ENCODE measurements around the gene BRSK1. TPM values are rescaled to one million over a fixed set of nuclear protein-coding genes. Genes with fewer than 3 reads are reported as not detected.

BRSK1 gene
- polyA plus RNA-seq, 6 donors from 2014 or later, result not detected

- H3K4me1 Mint-ChIP-seq, result peaks cover 26 to 28% (median 26%) of the 10 kb centered on the region in 3 donors
- no peak for DNase-seq
- ATAC-seq (ENCODE audit: low read depth in 2 of 2), result no peak
- peak overlapping the region in 5 of 6 donors; percentile 72 to 98 (median 82) for H3K27ac Mint-ChIP-seq
- peak overlapping the region in 6 of 8 donors; percentile 9 to 82 (median 52) for H3K4me3 Mint-ChIP-seq
- no peaks in the 10 kb centered on the region for H3K9me3 Mint-ChIP-seq
- H3K36me3 Mint-ChIP-seq, result no peaks in the 10 kb centered on the region
- peaks cover 13 to 23% (median 14%) of the 10 kb centered on the region in 3 donors for H3K27me3 Mint-ChIP-seq
Observed at GRCh38 chr19:55341595-55342531, 58.1 kb downstream of the BRSK1 start.

DNA sequence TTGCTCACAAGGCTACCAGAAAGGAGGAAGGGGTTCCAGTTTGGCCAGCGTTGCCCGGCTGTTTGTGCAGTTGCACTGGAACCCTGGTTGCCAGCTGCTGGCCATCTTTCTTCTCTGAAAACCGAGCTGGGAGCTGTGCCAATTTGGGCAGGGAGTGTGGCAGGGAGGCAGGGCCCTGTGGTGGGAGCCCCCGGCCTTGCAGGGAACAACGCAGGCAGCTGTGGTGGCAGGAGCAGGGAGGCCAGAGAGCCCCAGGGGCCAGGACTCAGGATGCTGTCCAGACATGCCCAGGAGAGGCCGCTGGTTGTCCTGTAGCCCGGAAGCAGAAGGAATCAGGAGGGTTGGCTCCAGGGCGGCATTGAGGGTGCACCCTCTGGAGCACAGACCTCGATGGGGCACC is 60.6 kb downstream of the BRSK1 start:
- ATAC-seq (ENCODE audit: low read depth in 2 of 2) (no peak), DNase-seq (no peak)
- Mint-ChIP-seq H3K27me3 (peaks cover 4 to 11% (median 9%) of the 10 kb centered on the region in 3 donors), H3K9me3 (no peaks in the 10 kb centered on the region), H3K4me1 (peaks cover 16 to 21% (median 18%) of the 10 kb centered on the region in 3 donors), H3K36me3 (no peaks in the 10 kb centered on the region), H3K27ac (peak overlapping the region in 1 of 6 donors; percentile 47), H3K4me3 (no peak overlapping the region)

DNA sequence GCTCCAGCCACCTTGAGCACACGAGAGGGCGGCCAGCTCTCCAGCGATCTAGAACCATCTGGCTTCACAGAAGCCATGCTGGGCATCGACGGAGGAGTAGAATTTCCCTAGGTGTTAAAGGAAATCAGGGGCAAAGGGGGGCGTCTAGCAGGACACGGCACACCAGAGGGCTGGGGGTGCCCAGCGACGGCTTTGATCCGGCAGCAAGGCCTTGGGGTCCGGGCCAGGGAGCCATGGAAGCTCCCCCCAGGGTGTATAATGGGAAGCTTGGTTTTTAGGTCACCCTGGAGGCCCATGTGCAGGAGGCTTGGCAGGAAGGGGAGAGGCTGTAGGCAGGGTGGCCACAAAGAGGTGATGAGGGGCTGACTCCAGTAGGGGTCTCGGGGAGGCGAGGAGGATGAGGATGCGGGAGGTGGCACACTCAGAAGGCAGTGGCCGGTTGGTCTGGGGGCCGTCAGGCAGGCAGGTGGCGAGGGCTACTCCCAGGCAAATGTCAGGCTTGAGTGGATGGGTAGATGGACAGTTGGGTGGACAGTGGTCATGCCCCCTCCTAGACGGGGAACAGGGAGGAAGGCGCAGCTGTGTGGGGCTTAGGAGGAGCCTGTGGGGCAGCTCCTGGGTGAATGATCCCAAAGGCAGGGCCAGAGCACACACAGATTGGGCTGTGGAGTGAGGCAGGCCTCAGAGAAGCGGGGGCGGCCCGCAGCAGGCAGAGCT is 61.5 kb downstream of the BRSK1 start:
- Mint-ChIP-seq H3K27ac (peak overlapping the region in 2 of 6 donors; percentile 80 to 81), H3K27me3 (peaks cover 0 to 11% (median 10%) of the 10 kb centered on the region in 3 donors), H3K9me3 (no peaks in the 10 kb centered on the region), H3K4me1 (peaks cover 9 to 14% (median 13%) of the 10 kb centered on the region in 3 donors), H3K36me3 (no peaks in the 10 kb centered on the region), H3K4me3 (peak overlapping the region in 1 of 8 donors; percentile 34)
- DNase-seq (no peak), ATAC-seq (ENCODE audit: low read depth in 2 of 2) (no peak)

GRCh38 chr19:55345818-55346724 is 62.3 kb downstream of the BRSK1 start:
- Mint-ChIP-seq H3K9me3 (no peaks in the 10 kb centered on the region), H3K4me3 (no peak overlapping the region), H3K27ac (peak overlapping the region in 1 of 6 donors; percentile 80), H3K36me3 (no peaks in the 10 kb centered on the region), H3K4me1 (peaks cover under 1 to 8% (median 6%) of the 10 kb centered on the region in 3 donors), H3K27me3 (peaks cover 3 to 14% (median 13%) of the 10 kb centered on the region in 3 donors)
- no peak for ATAC-seq (ENCODE audit: low read depth in 2 of 2)
- DNase-seq, result no peak

- Mint-ChIP-seq H3K9me3 (no peaks in the 10 kb centered on the region), H3K4me3 (no peak overlapping the region), H3K36me3 (no peaks in the 10 kb centered on the region), H3K27me3 (peaks cover 11 to 17% (median 17%) of the 10 kb centered on the region in 3 donors), H3K4me1 (peaks cover 0 to 4% (median 0%) of the 10 kb centered on the region in 3 donors), H3K27ac (no peak overlapping the region)
- DNase-seq (no peak), ATAC-seq (ENCODE audit: low read depth in 2 of 2) (no peak)
Observed at GRCh38 chr19:55346725-55347441, 63.1 kb downstream of the BRSK1 start.

- Mint-ChIP-seq H3K27me3 (peaks cover 17 to 24% (median 23%) of the 10 kb centered on the region in 3 donors), H3K4me1 (peaks cover 2 to 6% (median 2%) of the 10 kb centered on the region in 3 donors), H3K36me3 (peaks cover 0 to 4% of the 10 kb centered on the region in 2 donors), H3K27ac (peak overlapping the region in 1 of 6 donors; percentile 5), H3K9me3 (no peaks in the 10 kb centered on the region), H3K4me3 (no peak overlapping the region)
- no peak for DNase-seq
- ATAC-seq (ENCODE audit: low read depth in 2 of 2), result no peak
Observed at GRCh38 chr19:55347442-55348009, 63.7 kb downstream of the BRSK1 start.

GRCh38 chr19:55348317-55349034 is 64.7 kb downstream of the BRSK1 start:
- H3K4me1 Mint-ChIP-seq, result peaks cover 11 to 15% (median 12%) of the 10 kb centered on the region in 3 donors

GRCh38 chr19:55350620-55351315 is 67.0 kb downstream of the BRSK1 start:
- no peak overlapping the region for H3K27ac Mint-ChIP-seq
- H3K4me1 Mint-ChIP-seq, result peaks cover 15 to 24% (median 20%) of the 10 kb centered on the region in 3 donors
- peaks cover 0 to 9% of the 10 kb centered on the region in 2 donors for H3K36me3 Mint-ChIP-seq
- no peak for DNase-seq
- ATAC-seq (ENCODE audit: low read depth in 2 of 2), result no peak
- H3K4me3 Mint-ChIP-seq, result peak overlapping the region in 2 of 8 donors; percentile 22 to 63
- H3K27me3 Mint-ChIP-seq, result peaks cover 34 to 49% (median 38%) of the 10 kb centered on the region in 3 donors
- H3K9me3 Mint-ChIP-seq, result peaks cover 0 to 2% (median 0%) of the 10 kb centered on the region in 7 donors

More at GRCh38 chr19:55348317-55349034, 64.7 kb downstream of the BRSK1 start:
- Mint-ChIP-seq H3K27me3 (peaks cover 27 to 33% (median 33%) of the 10 kb centered on the region in 3 donors), H3K4me3 (no peak overlapping the region), H3K36me3 (peaks cover 0 to 9% of the 10 kb centered on the region in 2 donors), H3K27ac (no peak overlapping the region), H3K9me3 (no peaks in the 10 kb centered on the region)
- DNase-seq, result no peak
- no peak for ATAC-seq (ENCODE audit: low read depth in 2 of 2)

DNA sequence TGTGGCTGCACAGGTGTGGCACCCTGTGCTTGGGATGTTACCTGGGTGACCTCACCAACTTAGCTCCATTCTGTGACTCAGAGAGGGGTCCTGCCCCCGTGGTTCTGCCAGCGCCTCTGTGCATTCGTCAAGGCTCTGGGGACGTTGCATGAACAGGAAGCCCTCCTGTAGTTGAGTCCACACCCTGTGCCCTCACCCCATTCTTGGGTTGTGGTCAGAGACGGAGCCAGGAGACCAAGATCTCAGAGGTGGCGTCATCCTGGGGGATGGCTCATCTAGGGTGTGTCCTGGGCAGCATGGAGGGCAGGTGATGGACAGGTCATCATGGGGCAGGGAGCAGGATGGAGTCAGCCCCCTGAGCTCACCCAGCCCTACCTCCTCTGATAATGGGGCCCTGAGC is 68.2 kb downstream of the BRSK1 start:
- H3K4me1 Mint-ChIP-seq, result peaks cover 15 to 24% (median 20%) of the 10 kb centered on the region in 3 donors
- H3K27me3 Mint-ChIP-seq, result peaks cover 36 to 58% (median 42%) of the 10 kb centered on the region in 3 donors
- H3K36me3 Mint-ChIP-seq, result peaks cover 0 to 9% of the 10 kb centered on the region in 2 donors
- DNase-seq (no peak), ATAC-seq (ENCODE audit: low read depth in 2 of 2) (no peak)
- peak overlapping the region in 1 of 8 donors; percentile 70 for H3K4me3 Mint-ChIP-seq
- H3K9me3 Mint-ChIP-seq, result peaks cover 0 to 2% (median 0%) of the 10 kb centered on the region in 7 donors
- peak overlapping the region in 1 of 6 donors; percentile 62 for H3K27ac Mint-ChIP-seq

GRCh38 chr19:55352549-55353145 is 68.8 kb downstream of the BRSK1 start:
- H3K27me3 Mint-ChIP-seq, result peaks cover 40 to 64% (median 48%) of the 10 kb centered on the region in 3 donors
- ATAC-seq (ENCODE audit: low read depth in 2 of 2), result no peak
- H3K36me3 Mint-ChIP-seq, result peaks cover 0 to 9% of the 10 kb centered on the region in 2 donors
- peaks cover 15 to 28% (median 20%) of the 10 kb centered on the region in 3 donors for H3K4me1 Mint-ChIP-seq
- peaks cover 0 to 2% (median 0%) of the 10 kb centered on the region in 7 donors for H3K9me3 Mint-ChIP-seq
- peak overlapping the region in 6 of 8 donors; percentile 61 to 86 (median 72) for H3K4me3 Mint-ChIP-seq
- H3K27ac Mint-ChIP-seq, result peak overlapping the region in 1 of 6 donors; percentile 95
- no peak for DNase-seq
